Left forelimb (tissue), 1 donor: ENCODE data around the gene SETBP1.

Experiments
- DNase-seq: peaks from one replicate; pipeline ENCODE4 v3.0.0-alpha.2; 2018; ENCODE audit warnings: low spot score

Gene SETBP1

GRCh38 chr18:45066886-45067285 lies 386.2 kb downstream of the SETBP1 start:
- no peak for DNase-seq

- no peak for DNase-seq
These were observed 387.9 kb downstream of the SETBP1 start for GRCh38 chr18:45068400-45069094.

GRCh38 chr18:45069546-45069945 lies 388.9 kb downstream of the SETBP1 start:
- no peak for DNase-seq

- no peak for DNase-seq
These were observed 391.3 kb downstream of the SETBP1 start for GRCh38 chr18:45071956-45072355.

- DNase-seq: no peak
These were observed 392.9 kb downstream of the SETBP1 start for GRCh38 chr18:45073556-45073955.

GRCh38 chr18:45081566-45082181 lies 401.0 kb downstream of the SETBP1 start:
- DNase-seq: no peak

- DNase-seq: no peak
These were observed 402.7 kb downstream of the SETBP1 start for GRCh38 chr18:45083226-45083855.

GRCh38 chr18:45084206-45084605 lies 403.5 kb downstream of the SETBP1 start:
- DNase-seq: no peak

- DNase-seq: no peak
These were observed 405.4 kb downstream of the SETBP1 start for GRCh38 chr18:45085916-45086624.

- DNase-seq: no peak
These were observed 406.1 kb downstream of the SETBP1 start for GRCh38 chr18:45086777-45087176.

GRCh38 chr18:45090526-45091140 lies 409.9 kb downstream of the SETBP1 start:
- no peak for DNase-seq

- no peak for DNase-seq
These were observed 419.8 kb downstream of the SETBP1 start for GRCh38 chr18:45100321-45101105.

- no peak for DNase-seq
These were observed 421.4 kb downstream of the SETBP1 start for GRCh38 chr18:45102126-45102525.

- no peak for DNase-seq
These were observed 422.2 kb downstream of the SETBP1 start for GRCh38 chr18:45102863-45103262.

- DNase-seq: no peak
These were observed 422.8 kb downstream of the SETBP1 start for GRCh38 chr18:45103319-45104048.

GRCh38 chr18:45104049-45104395 lies 423.3 kb downstream of the SETBP1 start:
- DNase-seq: no peak

- DNase-seq: no peak
These were observed 425.7 kb downstream of the SETBP1 start for GRCh38 chr18:45106331-45106774.

GRCh38 chr18:45107425-45107824 lies 426.7 kb downstream of the SETBP1 start:
- no peak for DNase-seq

- no peak for DNase-seq
These were observed 428.1 kb downstream of the SETBP1 start for GRCh38 chr18:45108754-45109153.

- no peak for DNase-seq
These were observed 428.6 kb downstream of the SETBP1 start for GRCh38 chr18:45109271-45109670.

- DNase-seq: no peak
These were observed 429.0 kb downstream of the SETBP1 start for GRCh38 chr18:45109706-45110105.
